ENCODE measurements around the gene WNT3.

WNT3 gene

GRCh38 chr17:46722662-46723285 lies 95.7 kb downstream of the WNT3 start:
- no peak for DNase-seq

DNA sequence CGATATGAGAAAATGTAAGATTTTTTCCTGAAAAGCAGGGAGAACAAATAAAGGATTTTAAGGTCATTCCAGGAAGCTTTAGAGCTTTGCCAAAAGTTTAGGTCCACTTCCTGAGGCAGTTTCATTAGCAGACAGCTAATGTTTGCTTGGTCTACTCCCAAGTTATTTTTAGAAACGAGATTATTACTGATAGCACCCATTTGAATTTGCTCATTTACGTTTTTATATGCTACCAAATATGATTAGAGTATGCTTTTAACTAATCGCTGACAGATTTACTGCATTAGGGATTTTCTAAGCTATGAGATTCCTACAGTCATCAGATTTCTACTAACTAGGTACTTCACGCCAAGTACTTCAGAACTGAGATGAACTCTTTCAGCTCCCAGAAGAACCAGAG lies 98.1 kb downstream of the WNT3 start:
- no peak for DNase-seq

DNA sequence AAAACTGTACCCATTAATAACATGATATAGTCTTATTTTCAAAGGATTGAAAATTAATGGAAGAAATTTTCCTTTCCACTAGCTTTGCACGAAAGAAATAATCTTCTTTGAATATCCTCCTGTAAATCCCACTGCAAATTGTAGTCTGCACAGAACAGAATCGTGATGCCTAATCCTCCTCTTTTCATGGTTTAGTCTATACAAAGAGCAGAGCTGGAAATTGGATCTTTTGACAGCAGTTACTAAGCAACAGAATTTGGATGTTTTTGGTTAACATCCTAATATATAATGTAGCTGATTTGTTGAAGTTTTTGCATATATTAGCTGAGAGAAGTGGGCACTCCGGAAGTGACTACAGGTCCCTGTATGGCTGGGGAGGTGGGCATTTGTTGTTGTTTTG lies 98.6 kb downstream of the WNT3 start:
- DNase-seq: no peak

DNA sequence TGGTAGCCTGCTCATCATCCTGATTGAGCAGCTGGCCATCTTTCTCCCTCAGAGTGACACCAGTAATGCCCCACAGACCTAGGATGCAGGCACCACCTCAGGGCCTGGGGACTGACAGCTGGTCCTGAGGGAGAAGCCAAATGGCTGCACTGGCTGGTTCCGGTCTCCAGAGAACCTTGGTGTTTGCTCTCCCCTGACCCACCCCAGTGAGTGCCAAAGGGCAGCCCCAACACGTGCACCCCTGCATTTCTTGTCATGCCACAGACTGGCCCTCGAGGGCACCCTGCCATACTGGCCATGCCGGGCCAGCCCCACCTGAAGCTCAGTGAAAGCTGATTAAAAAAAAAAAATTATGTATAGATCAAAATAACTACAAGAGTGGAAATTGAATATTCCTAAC lies 100.5 kb downstream of the WNT3 start:
- no peak for DNase-seq

Measured in cortex of kidney (tissue), 1 donor.